Right lobe of liver (tissue), 4 donors: ENCODE data around the gene CALML6.

Source experiments
- POLR2A ChIP-seq: fragments of 450-650 bp; IDR thresholded peaks from one replicate; pipeline ENCODE4 v1.6.1; 2017; ENCODE audit warnings: antibody characterized with exemption, mild to moderate bottlenecking
- TF ChIP-seq, protein P1 (sequence below), 4 donors: fragments of 200-600 bp in 3 of 4; fragments of 450-650 bp in 1 of 4; IDR thresholded peaks; one replicate each; pipeline versions ENCODE4 v1.5.1 to v1.8.0; 2016 to 2022; ENCODE audit warnings: antibody characterized with exemption in 4 of 4, mild to moderate bottlenecking in 2 of 4
- donor health status: DM: no; HTN: no; CAD: no.
- donor health status: DM: no; HTN: no; CAD: no.
- donor health status: DM: no; HTN: yes; CAD: no.

DNA sequence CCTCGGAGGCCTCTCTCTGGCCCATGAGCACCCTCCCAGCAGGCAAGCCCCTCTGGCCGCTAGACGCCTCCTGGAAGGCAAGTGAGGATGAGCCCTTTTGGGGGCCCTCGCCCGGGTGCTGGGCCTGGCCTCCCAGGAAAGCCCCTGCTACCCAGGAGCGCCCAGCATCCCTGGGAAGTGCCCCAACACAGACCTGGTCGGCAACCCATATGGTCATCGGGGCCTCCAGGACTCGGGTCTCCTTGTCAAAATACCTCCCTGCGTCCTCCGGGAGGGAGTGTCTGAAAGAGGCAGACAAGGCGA lies 25.0 kb downstream of the CALML6 start:
- TF ChIP-seq, protein P1, sequence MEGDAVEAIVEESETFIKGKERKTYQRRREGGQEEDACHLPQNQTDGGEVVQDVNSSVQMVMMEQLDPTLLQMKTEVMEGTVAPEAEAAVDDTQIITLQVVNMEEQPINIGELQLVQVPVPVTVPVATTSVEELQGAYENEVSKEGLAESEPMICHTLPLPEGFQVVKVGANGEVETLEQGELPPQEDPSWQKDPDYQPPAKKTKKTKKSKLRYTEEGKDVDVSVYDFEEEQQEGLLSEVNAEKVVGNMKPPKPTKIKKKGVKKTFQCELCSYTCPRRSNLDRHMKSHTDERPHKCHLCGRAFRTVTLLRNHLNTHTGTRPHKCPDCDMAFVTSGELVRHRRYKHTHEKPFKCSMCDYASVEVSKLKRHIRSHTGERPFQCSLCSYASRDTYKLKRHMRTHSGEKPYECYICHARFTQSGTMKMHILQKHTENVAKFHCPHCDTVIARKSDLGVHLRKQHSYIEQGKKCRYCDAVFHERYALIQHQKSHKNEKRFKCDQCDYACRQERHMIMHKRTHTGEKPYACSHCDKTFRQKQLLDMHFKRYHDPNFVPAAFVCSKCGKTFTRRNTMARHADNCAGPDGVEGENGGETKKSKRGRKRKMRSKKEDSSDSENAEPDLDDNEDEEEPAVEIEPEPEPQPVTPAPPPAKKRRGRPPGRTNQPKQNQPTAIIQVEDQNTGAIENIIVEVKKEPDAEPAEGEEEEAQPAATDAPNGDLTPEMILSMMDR (IDR thresholded peaks at IDR 0.05): no peak
- TF ChIP-seq POLR2A: no peak
